GM18870 (cell line): ENCODE measurements around the gene ZNF581.

Source experiments
- ATAC-seq: cut with Tn5 transposase; IDR thresholded peaks from one replicate; pipeline ENCODE4 v1.9.1; 2021; ENCODE audit warnings: moderate library complexity; ENCODE audit not compliant: unreplicated experiment

Gene ZNF581

GRCh38 chr19:55625004-55625326 is 18.5 kb upstream of the ZNF581 start:
- no peak for ATAC-seq

- no peak for ATAC-seq
These were observed 17.1 kb upstream of the ZNF581 start for GRCh38 chr19:55626350-55626749.

- ATAC-seq, result no peak
These were observed 11.0 kb upstream of the ZNF581 start for GRCh38 chr19:55632463-55632834.

GRCh38 chr19:55633861-55634260 is 9.6 kb upstream of the ZNF581 start:
- ATAC-seq, result no peak

- no peak for ATAC-seq
These were observed 8.1 kb upstream of the ZNF581 start for GRCh38 chr19:55635334-55635717.

- no peak for ATAC-seq
These were observed 7.5 kb upstream of the ZNF581 start for GRCh38 chr19:55635856-55636440.

- no peak for ATAC-seq
These were observed 6.7 kb upstream of the ZNF581 start for GRCh38 chr19:55636723-55637122.

- ATAC-seq, result no peak
These were observed 5.9 kb upstream of the ZNF581 start for GRCh38 chr19:55637534-55637933.

GRCh38 chr19:55638864-55639359 is 4.5 kb upstream of the ZNF581 start:
- ATAC-seq, result no peak

GRCh38 chr19:55640043-55640576 is 3.3 kb upstream of the ZNF581 start:
- no peak for ATAC-seq

GRCh38 chr19:55640577-55641425 is 2.6 kb upstream of the ZNF581 start, which contains the start of gene ZNF580:
ZNF580 (plus strand) TSS chr19:55641002; CDS start chr19:55642509, 1,507 bp downstream.
- no peak for ATAC-seq

- no peak for ATAC-seq
These were observed 1.9 kb upstream of the ZNF581 start for GRCh38 chr19:55641426-55642152.

- ATAC-seq, result no peak
These were observed 1.1 kb upstream of the ZNF581 start for GRCh38 chr19:55642153-55643002.

GRCh38 chr19:55643887-55644176 is 383 bp downstream of the ZNF581 start:
- no peak for ATAC-seq

GRCh38 chr19:55644191-55644833 is 863 bp downstream of the ZNF581 start:
- no peak for ATAC-seq

- no peak for ATAC-seq
These were observed 1.5 kb downstream of the ZNF581 start for GRCh38 chr19:55644842-55645511.

GRCh38 chr19:55645512-55645881 is 2.0 kb downstream of the ZNF581 start:
- no peak for ATAC-seq

- no peak for ATAC-seq
These were observed 3.7 kb downstream of the ZNF581 start for GRCh38 chr19:55646889-55647731.
